8988T (cell line): ENCODE results near the gene TARP.

ENCODE experiments used
- DNase-seq: peaks from one replicate; pipeline ENCODE4 v3.0.0; 2011

Gene TARP

DNA sequence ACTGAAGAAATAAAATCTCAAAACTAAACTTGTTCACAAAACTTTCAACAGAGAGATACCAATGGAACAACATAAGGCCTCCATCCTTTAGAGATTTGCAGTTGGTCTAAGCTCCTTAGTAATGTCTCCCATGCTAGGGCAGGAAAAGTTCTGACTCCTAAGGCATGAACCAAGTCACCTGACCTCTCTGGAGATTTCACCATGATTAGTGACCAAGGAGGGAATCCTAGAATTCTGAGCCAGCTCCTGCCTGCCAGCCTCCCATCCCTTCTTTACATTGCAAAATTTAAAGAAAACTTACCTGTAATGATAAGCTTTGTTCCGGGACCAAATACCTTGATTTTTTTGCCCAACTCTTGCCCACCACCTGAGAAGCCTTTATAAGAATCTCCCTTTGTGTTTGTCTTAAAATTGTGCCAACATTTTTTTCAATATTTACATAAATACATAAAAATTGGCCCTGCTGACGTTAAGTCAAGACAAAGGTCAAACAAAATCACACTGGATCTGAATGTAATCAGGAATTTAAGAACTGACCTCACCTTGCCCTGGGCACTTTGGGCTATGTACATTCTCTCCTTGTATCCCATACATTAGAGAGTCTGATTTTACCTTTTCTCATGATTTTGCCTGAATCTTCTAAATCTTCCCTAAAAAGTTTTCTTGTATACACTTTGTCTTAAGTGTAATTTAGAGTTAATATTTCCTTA, at the start of gene TARP:
TARP (minus strand) TSS at position 351 of the 710 bp plus-strand sequence.
- no peak for DNase-seq

DNA sequence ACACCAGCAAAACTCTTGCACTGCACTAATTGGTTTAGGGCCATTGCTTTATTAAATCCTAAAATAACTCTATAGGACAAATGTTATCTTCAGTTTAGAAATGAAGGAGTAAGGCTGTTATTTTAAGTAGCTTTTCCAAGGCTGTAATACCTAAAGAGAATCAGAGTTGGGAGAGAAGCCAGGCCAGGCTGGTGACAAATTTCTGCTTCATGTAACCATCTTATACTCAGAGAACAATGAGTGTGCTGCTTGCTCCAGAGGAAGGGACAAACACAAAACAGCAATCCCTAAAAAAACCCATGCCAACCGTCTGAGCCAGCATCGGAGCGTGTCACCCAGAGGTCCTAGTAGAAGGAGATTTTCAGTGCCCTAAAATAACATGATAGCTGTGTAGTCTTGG, 49.7 kb upstream of the TARP start:
- DNase-seq = no peak

DNA sequence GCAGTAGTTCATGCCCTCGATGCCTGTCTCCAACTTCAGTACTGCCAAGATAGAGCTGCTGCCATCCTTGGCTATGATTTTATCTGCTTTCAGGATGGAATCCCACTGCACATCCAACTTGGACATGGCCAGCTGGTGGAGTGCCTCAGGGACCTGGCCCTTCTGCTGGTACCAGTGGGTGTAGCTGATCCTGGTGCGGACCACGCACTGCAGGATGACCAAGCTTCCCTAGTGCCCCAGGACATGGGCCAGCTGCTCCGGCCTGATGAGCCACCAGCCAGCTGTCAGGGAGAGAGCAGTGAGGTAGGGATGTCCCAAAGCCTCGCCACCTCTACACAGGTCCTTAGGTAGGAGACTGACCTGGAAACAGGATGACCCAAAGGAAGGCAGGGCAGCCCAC, 49.0 kb upstream of the TARP start:
- no peak for DNase-seq

DNA sequence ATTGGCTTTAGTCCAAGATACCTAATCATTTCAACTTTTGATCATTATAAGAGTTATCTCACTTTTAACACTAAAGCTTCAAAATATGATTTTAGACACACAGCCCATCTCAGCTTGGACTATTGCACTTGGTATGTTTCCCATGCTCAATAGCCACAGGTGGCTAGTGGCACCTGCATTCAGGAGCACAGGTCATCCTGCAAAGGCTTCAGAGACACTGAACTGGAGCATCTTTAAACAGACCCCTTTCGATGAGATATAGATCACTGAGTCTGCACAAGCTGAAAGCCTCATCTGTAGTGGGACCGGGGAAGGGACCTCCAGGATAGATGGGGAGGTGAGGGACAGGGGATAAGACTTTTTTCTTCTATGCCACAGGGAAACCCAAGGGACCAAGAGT, 48.5 kb upstream of the TARP start:
- no peak for DNase-seq

DNA sequence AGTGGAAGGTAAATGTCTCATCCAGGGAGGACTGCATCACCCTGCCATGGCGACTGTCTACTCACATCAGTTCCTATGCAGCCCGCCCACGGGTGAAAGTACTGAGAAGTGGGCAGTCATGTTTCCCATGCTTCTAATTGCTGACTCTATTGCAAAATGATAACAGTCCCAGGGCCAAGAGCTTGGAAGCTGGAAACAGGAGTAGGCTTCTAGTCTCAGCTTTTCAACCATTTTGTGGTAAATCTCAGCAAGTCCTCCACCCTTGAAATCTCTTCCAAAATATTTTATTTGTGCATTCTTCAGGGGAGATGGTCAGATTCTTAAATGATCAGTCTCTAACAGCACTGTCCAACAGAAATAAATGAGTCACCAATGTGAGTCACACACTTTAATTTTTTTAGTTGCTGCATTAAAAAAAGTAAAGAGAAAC, 48.1 kb upstream of the TARP start:
- no peak for DNase-seq

DNA sequence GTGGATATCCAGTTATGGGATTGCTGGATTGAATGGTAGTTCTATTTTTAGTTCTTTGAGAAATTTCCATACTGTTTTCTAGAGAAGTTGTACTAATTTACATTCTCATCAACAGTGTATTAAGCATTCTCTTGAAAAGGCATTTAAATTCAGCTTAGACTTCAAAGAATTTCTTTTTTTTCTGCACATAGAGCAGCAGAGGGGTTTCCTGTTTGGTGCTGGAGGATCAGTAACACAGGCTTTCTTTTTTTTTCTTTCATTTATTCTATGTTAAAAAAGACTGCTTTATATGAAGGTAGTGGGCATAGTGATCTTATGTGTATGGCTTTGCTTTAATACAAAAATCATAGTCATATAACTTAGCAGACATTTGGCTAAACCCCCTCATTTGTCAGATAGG, 47.6 kb upstream of the TARP start:
- no peak for DNase-seq

DNA sequence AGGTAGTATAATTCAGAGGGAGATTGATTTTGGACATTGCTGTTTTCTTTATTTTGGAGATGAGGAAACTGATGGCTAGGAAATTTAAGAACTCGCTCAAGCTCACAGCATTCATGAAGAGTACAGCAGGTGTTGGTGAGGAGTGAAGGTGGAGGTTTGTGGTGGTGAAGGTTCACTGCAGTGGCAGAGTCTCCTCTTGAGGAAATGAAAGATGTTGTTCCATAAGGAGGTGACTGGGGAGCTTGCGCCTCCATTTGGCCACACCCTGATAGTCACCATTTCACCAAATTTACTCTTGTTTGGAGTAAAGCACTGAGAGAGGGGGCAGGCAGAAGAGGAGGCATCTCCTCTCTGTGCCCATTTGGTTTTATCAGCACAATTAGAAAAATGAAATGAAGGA, 46.4 kb upstream of the TARP start:
- no peak for DNase-seq

DNA sequence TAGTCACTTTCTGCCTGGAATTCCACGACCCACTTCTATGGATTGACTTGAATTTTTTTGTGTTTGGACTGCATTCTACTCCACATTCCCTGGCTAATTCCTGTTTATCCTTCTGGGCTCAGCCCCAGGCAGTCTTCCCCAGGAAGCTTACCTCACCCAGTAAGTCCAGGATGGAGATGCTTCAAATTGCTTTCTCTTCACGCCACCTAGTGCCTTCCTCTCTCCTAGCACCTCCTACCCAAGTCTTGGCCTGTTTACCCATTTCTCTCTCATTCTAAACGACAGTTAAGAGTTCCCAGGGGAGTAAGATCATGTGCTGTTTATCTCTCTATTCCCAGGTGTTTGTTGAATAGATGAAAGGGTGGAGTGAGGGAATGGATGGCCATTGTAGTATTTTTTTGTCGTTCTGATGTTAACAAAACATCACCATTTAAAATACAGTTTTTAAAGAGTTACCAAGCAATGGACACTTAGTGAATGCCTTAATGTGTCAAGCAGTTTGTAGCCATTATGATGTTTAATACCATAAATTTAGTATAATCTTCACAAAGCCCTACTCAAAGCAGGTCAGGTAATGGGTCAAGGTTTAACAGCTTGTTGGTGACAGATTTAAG, 45.5 kb upstream of the TARP start:
- peak; percentile 33 for DNase-seq

DNA sequence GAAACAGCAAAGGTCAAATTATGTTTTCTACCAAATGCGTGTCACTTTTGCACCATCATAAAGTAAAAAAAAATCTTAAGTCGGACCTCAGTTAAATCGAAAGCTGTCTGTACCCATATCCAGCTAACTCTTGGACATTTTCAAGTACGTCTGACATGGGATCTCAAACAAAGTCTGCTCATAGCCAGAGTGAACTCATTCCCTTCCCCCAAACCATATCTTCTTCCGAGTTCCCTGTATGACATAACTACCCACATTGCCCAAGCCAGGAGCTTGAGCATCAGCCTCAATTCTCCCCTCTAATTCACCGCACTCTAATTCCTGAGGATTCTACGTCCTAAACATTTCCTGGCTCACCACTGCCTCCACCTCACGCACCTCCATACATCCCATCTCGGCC, 44.8 kb upstream of the TARP start:
- DNase-seq = no peak

DNA sequence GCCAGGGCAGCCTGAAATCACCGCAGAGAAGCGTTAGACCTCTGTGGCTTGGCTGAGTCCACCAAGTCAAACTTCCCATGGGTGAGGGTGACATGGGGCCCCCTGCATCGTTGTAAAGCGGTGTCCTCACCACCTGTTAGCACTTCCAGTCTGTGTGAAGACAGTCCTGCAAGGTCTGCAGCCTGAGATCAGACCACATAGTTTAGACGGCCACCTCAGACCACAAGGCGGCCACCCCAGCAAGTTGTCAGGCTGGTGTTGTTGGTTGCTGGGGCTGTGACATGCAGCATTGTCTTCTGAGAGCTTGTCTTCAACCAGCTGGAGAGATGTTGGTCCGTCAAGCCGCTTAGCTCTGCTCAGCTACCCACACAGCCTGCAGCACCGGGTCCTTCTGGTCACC, 44.1 kb upstream of the TARP start:
- DNase-seq = no peak

DNA sequence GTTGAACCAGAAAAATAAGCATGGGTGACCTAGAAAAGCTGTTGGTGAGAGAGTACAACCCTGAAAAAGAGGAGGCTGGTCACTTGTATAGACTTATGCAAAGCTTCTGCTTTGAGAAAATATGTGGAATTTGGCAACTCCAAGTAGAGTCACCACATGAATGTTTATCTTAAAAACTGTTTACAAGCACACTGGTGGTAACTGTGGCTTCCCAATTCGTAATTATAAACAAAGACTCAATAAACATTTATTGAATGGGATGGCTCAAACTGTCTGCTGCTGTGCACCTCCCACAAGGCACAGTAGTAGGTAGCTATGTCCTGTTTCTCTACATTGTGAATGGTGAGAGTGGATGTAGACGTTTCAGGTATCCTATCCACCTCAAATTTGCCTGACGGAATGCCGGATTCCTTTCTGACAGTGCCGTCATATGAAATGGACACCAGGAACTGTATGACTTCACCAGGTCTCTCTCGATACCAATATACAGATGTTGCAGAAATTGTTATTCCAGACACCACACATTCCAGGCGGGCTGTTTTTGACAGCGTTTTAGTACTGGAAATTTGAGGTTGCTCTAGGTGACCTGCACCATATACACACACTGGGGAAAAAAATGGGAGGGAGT, 43.4 kb upstream of the TARP start:
- no peak for DNase-seq

DNA sequence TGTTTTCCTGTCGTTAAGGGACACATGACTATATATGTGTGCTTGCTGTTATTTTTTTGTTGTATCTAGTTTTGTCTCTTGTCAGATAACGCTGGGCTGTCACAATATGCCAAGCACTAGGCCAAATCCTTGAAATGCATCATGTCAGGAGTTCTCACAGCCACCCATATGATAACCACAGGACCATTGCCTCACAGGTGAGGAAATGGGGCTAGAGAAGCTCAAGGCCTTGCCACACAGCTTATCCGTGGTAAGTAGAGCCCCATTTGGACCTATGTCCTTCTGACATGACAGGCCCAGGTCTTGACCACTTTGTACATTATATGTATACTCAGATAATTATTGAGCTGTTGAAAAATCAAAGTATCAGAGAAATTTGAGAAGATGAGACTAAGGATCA, 42.0 kb upstream of the TARP start:
- no peak for DNase-seq

DNA sequence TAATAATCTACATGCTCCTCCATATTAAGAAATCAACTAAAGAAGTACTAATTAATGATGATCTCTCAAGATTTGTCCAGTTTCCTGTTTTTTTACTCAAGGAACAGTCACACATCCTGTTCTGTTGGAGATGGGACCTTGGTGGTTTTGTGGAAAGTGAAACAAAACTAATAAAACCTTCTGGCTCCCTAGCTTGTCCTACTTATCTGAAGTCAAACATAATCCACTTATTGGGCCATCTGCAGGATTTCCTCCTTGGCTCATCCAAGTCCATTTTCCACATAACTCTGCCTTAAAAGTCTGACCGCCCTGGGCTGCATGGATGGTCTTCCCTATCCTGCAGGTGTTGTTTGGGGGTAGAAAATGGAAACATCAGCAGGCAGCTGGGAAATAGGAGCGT, 39.4 kb upstream of the TARP start:
- DNase-seq = no peak

DNA sequence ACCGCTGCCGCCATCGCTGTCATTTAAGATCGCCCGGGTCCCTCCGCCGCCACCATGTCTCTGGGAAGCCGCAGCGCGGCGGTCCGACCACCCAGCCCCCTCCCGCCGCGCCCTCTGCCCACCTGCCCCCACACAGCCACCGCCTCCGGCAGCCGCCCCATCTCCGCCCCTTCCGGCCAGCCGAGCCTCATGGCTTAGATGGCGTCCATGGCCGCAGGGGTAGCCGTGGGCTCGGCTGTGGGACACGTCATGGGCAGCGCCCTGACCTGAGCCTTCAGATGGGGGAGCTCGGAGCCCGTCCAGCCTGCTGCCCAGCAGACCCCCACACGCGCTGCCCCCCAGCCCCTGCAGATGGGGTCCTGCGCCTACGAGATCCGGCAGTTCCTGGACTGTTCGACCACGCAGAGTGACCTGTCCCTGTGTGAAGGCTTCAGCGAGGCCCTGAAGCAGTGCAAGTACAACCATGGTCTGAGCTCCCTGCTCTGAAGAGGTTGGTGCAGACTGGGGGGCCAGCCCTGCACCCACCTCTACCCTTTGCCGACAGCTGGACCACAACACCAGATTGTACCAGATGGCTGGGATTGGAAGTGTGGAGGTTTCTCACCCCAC, 38.0 kb upstream of the TARP start:
- no peak for DNase-seq

DNA sequence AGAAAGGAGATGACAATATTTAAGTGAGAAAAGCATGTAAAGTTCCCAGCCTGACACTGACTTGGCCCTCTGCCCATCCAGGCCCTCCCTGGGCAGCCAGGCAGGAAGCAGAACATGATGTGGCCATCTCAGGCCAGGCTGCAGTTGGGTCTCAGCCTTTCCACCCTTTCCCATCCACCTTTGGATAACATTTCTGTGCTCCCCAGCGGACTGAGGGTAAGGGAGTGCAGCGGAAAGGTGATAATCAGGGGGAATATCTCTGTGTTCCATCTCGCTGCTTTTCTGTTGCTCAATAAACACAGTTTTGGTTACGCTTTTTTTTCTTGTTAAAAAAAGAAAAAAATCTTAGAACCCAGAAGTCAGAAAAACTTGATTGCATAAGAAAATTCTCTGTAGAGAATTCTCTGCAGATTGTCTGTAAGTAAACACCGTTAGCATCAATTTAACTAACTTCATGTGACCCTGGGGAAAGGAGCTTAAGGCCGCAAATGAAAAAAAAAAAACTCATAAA, 37.2 kb upstream of the TARP start:
- DNase-seq = no peak

DNA sequence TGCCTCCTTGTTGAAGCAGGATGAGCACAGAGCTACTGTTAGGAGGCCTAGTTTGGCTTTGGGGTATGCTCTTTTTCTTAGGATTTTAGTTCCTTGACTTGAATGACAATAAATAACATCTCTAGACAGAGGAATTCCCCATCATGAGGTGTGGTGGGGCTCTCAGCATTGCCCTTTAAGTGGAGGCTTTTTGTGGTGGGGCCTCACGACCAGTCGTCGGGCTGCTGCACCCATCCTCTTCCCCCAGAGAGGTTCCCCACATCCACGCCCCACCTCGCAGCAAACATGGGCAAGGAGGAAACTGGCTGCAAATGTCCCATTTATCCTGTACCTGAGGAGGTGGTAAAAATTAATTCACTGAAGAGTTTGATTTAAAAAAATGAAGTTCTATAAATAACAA, 36.1 kb upstream of the TARP start:
- no peak for DNase-seq

DNA sequence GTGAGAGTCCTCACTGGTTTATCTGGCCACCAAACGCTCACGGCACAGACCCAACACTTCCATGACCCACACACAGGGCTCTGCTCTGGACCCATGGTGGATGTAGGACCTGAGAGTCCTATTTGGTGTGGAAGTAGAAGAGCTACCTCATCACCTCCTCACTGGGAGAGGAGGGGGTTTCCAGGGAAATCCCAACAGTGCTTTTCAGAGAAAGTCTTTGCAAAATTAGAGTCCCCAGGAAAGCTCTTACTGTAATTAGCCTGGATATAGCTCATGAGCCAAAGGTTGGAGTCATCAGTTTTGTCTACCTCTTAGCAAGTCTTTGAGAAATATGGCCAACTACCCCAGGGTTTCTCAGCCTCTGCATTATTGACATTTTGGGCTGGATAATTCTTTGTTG, 34.7 kb upstream of the TARP start:
- no peak for DNase-seq

DNA sequence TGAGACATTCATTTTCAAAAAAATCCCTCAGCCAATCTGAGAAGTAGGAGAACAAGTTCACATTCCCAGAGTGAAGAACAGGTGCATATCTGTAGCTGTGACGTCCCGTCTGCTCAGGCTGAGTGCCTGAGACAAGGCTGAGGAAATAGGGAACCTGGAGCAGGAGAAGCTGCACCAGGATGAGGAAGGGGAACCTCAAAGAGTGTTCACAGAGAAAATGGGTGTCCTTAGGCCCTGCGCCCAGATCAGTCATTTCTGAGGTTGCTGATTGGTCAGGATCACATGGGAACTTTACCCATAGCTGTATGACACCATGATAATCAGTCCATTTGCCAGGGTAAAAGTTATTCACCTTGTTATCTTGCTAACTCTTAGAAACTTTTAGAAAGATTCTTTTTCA, 34.2 kb upstream of the TARP start:
- no peak for DNase-seq

DNA sequence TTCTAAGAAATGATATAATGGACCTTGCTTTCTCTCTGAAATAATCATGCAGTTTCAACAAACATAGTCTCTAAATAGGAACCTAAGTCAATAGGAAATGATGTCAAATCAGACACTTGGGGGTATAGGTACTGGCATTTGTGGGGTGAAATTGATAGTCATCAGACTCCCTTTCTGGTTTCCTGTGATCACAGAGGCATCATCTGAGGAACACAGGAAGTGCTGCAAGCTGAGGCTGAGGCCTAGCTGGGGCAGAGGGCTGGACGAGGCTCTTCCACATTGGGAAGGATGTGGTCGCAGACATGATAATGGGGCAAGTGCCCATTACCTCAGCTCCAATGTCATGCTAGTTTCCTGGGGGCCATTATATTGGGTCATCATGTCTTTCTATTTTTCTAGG, 33.5 kb upstream of the TARP start:
- no peak for DNase-seq

DNA sequence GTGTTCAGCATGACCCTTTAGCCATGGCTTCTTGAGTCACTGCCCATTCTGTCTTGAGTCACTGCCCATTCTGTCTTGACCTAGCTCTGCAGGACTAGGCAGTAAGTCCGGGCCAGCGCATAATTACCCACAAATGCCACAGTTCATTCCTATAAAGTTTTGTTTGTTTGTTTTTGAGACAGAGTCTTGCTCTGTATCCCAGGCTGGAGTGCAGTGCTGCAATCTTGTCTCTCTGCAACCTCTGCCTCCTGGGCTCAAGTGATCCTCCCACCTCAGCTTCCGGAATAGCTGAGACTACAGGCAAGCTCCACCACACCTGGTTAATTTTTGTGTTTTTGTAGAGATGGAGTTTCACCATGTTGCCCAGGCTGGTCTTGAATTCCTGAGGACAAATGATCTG, 32.7 kb upstream of the TARP start:
- no peak for DNase-seq

DNA sequence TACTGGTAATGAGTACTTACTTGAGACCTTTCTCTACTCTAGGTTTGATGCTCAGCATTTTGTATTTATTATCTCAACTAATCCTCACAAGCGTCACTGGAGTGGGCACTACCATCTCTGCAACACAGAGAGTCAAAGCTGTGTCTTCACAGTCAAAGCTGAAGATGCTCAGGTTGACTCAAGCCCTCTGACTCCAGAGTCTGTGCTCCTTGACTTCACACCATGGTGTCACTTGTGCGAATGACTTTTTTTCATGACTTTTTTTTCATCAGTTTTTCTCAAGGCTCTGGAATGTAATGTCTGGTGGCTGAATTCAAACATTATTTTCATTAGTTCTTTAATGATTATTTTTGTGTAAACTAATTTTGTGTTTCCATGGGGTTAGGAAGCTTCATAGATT, 30.4 kb upstream of the TARP start:
- no peak for DNase-seq

DNA sequence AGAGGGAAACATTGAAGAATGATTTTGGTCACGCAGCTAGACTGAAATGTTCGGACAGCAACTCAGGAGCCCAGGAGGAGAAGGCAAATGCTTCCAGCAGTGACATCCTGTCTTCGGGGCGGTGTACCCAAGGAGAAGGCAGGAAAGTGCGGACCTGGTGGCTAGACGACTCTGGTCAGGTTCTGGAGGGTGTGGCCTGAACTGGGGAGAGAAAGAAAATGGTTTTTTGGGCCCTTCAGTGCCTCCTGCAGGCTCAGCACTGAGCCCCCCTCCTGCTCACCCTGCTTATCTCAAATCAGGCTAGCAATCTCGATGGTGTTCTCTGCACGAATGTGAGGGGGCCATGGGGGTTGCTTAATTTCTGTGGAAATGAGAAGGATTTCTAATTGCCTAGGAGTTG, 26.7 kb upstream of the TARP start:
- no peak for DNase-seq

DNA sequence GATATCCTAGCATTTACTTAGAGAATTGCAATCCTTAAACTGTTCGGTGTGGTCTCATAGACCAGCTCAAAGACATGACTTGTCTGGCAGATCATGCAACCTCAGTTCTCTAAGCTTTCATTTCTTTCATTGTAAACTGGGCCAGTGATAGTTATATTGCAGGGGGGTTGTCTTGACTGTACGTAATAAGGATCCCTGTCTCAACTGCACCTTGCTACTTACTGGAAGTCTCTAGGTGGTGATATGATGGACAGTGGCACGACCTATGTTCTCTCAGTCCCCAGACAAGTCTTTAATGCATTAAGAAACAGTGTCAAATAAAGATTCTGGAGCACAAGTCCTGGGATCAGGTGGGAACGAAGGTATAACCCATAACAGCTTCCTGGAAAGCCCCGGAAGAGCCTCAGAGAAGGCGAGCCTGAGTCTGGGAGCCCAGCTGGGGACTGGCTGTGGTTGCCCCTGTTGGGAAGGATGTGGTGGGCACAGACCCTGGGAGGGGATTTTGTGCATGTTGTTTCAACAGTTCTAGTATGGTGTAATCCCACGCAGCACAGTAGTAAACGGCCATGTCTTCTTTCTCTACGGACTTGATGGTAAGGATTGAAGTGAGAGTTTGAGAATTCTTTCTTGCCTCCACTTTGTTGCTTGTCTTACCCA, 26.0 kb upstream of the TARP start:
- no peak for DNase-seq
